ENCODE measurements around the gene PTPRG. TPM values are rescaled to one million over a fixed set of nuclear protein-coding genes. Genes with fewer than 3 reads are reported as not detected.

The PTPRG gene
- total RNA-seq, 4 donors from 2014 or later, result 11.0 to 18.5 (median 14.9) TPM

GRCh38 chr3:61650276-61650675 is 88.9 kb downstream of the PTPRG start:
- TF ChIP-seq, protein P1, sequence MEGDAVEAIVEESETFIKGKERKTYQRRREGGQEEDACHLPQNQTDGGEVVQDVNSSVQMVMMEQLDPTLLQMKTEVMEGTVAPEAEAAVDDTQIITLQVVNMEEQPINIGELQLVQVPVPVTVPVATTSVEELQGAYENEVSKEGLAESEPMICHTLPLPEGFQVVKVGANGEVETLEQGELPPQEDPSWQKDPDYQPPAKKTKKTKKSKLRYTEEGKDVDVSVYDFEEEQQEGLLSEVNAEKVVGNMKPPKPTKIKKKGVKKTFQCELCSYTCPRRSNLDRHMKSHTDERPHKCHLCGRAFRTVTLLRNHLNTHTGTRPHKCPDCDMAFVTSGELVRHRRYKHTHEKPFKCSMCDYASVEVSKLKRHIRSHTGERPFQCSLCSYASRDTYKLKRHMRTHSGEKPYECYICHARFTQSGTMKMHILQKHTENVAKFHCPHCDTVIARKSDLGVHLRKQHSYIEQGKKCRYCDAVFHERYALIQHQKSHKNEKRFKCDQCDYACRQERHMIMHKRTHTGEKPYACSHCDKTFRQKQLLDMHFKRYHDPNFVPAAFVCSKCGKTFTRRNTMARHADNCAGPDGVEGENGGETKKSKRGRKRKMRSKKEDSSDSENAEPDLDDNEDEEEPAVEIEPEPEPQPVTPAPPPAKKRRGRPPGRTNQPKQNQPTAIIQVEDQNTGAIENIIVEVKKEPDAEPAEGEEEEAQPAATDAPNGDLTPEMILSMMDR (IDR thresholded peaks at IDR 0.05), result no peak
- no peak for TF ChIP-seq POLR2A (IDR thresholded peaks at IDR 0.05)
- no peak for TF ChIP-seq EP300 (IDR thresholded peaks at IDR 0.05)
- no peak for TF ChIP-seq POLR2AphosphoS5 (IDR thresholded peaks at IDR 0.05)
- no peak overlapping the region for H3K4me3 ChIP-seq
- H3K27me3 ChIP-seq, result no peaks in the 10 kb centered on the region
- H3K4me1 ChIP-seq, result peaks cover 8% of the 10 kb centered on the region
- no peaks in the 10 kb centered on the region for H3K9me3 ChIP-seq
- peak; percentile 71 to 83 for DNase-seq (ENCODE audit: low spot score in 2 of 2)
- 29% methylated on average over 7 of the region's 7 CpGs for WGBS
- H3K27ac ChIP-seq, result no peak overlapping the region
- H3K36me3 ChIP-seq, result no peaks in the 10 kb centered on the region

DNA sequence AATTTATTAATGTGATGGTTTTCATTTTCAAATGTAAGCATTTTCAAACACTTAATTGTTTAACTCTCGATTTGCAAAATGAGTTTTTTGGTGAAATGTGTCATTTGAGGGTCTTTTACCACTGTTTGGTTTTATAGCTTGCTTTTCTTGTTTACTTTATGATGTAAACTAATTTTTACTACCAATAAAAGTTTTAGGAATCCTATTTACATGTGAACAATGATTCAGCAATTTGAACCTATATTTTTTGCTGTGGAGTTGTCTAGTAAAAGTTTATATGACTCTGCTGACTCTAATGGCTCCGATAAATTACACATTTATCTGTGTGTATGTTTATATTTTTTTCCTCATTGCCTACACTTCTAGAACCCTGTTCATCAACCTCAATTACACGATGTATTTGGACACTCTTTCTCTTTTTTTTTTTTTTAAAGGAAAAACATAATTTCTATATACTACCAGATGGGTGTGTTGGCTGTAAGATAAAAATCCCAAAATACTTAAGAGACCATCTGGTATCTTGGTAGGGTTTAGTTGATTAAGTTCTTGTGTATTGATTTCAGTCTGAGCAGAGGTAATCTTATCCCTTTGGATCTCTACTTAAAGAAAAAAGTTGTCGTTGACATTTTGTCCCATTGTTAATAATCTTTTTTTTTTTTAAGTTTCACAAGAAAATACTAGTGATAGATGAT is 89.5 kb downstream of the PTPRG start:
- Histone ChIP-seq H3K27me3 (no peaks in the 10 kb centered on the region), H3K4me1 (peaks cover 8% of the 10 kb centered on the region), H3K4me3 (no peak overlapping the region), H3K9me3 (no peaks in the 10 kb centered on the region), H3K27ac (no peak overlapping the region), H3K36me3 (no peaks in the 10 kb centered on the region)
- TF ChIP-seq POLR2AphosphoS5 (IDR thresholded peaks at IDR 0.05) (no peak), EP300 (IDR thresholded peaks at IDR 0.05) (no peak), POLR2A (IDR thresholded peaks at IDR 0.05) (no peak)
- TF ChIP-seq, protein P1 (IDR thresholded peaks at IDR 0.05), result no peak
- no peak for DNase-seq (ENCODE audit: low spot score in 2 of 2)
- WGBS, result 49% methylated on average over 4 of the region's 4 CpGs

- H3K27ac ChIP-seq, result no peak overlapping the region
- H3K36me3 ChIP-seq, result no peaks in the 10 kb centered on the region
- no peak for DNase-seq (ENCODE audit: low spot score in 2 of 2)
- 50% methylated on average over 4 of the region's 4 CpGs for WGBS
- no peak overlapping the region for H3K4me3 ChIP-seq
- H3K4me1 ChIP-seq, result peaks cover 7% of the 10 kb centered on the region
- no peaks in the 10 kb centered on the region for H3K27me3 ChIP-seq
- TF ChIP-seq EP300 (IDR thresholded peaks at IDR 0.05) (no peak), POLR2AphosphoS5 (IDR thresholded peaks at IDR 0.05) (no peak), POLR2A (IDR thresholded peaks at IDR 0.05) (no peak)
- TF ChIP-seq, protein P1 (IDR thresholded peaks at IDR 0.05), result no peak
- no peaks in the 10 kb centered on the region for H3K9me3 ChIP-seq
Observed at GRCh38 chr3:61657689-61658088, 96.3 kb downstream of the PTPRG start.

- no peak overlapping the region for H3K4me3 ChIP-seq
Observed at GRCh38 chr3:61662861-61663260, 101.5 kb downstream of the PTPRG start.

DNA sequence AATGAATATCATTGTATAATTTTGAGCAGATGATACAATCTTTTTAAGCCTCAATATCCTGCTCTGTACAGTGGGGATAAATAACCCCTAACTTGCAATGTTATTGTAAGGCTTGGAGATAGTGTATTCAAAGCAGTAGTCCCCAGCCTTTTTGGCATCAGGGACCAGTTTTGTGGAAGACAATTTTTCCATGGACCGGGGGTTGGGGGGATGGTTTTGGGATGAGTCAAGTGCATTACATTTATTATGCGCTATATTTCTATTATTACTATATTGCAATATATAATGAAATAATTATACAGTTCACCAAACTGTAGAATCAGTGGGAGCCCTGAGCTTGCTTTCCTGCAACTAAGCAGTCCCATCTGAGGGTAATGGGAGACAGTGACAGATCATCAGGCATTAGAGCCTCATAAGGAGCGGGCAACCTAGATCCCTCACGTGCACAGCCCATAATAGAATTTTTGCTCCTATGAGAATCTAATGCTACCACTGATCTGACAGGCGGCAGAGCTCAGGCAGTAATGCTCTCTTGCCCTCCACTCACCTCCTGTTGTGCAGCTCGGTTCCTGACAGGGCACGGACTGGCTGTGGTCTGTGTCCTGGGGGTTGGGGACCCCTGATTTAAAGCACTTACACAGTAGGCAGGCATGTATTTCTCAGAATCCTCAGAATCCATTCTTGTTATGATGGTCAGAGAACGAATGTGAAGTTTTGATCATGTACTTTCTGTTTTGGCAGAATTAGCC is 102.2 kb downstream of the PTPRG start:
- no peak overlapping the region for H3K27ac ChIP-seq
- DNase-seq (ENCODE audit: low spot score in 2 of 2), result no peak

More at GRCh38 chr3:61662861-61663260, 101.5 kb downstream of the PTPRG start:
- Histone ChIP-seq H3K36me3 (no peaks in the 10 kb centered on the region), H3K27me3 (no peaks in the 10 kb centered on the region), H3K4me1 (peaks cover 6% of the 10 kb centered on the region), H3K27ac (no peak overlapping the region), H3K9me3 (no peaks in the 10 kb centered on the region)
- no peak for TF ChIP-seq EP300 (IDR thresholded peaks at IDR 0.05)
- DNase-seq (ENCODE audit: low spot score in 2 of 2), result no peak
- 85% methylated on average over 8 of the region's 8 CpGs for whole genome bisulfite sequencing

More for the DNA sequence above, 102.2 kb downstream of the PTPRG start:
- Histone ChIP-seq H3K4me1 (peaks cover 6% of the 10 kb centered on the region), H3K4me3 (no peak overlapping the region), H3K9me3 (no peaks in the 10 kb centered on the region), H3K36me3 (no peaks in the 10 kb centered on the region), H3K27me3 (no peaks in the 10 kb centered on the region)
- TF ChIP-seq, protein P1 (IDR thresholded peaks at IDR 0.05), result no peak
- TF ChIP-seq POLR2AphosphoS5 (IDR thresholded peaks at IDR 0.05) (no peak), EP300 (IDR thresholded peaks at IDR 0.05) (no peak), POLR2A (IDR thresholded peaks at IDR 0.05) (no peak)
- 63% methylated on average over 8 of the region's 8 CpGs for WGBS

Data from suprapubic skin (tissue), 4 donors.